ENCODE results near the gene CHCHD6. TPM values are rescaled to one million over a fixed set of nuclear protein-coding genes. Genes with fewer than 3 reads are reported as not detected.

The CHCHD6 gene
- total and polyA plus RNA-seq, 4 donors = 2.0 to 5.1 (median 3.9) TPM

GRCh38 chr3:126959136-126959920 is 255.3 kb downstream of the CHCHD6 start:
- Histone ChIP-seq H3K27me3 (ENCODE audit: control insufficient read depth in 4 of 4, insufficient read depth in 4 of 4, low read length in 3 of 4) (no peaks in the 10 kb centered on the region), H3K9me3 (ENCODE audit: control insufficient read depth in 4 of 4, low read length in 3 of 4) (no peaks in the 10 kb centered on the region), H3K9ac (ENCODE audit: low read depth in 1 of 2, low read length in 2 of 2) (no peak overlapping the region), H3K36me3 (ENCODE audit: control insufficient read depth in 4 of 4, insufficient read depth in 3 of 4, low read depth in 1 of 4, low read length in 3 of 4) (no peaks in the 10 kb centered on the region), H3K4me3 (ENCODE audit: low read depth in 1 of 3, low read length in 3 of 3) (no peak overlapping the region), H3K27ac (ENCODE audit: low read depth in 1 of 2, low read length in 2 of 2) (no peak overlapping the region), H3K4me1 (ENCODE audit: control insufficient read depth in 4 of 4, insufficient read depth in 4 of 4, low read length in 3 of 4) (peaks cover 0 to 4% (median 0%) of the 10 kb centered on the region in 4 donors)
- 95% methylated on average over 10 of the region's 10 CpGs for WGBS
- DNase-seq (ENCODE audit: low spot score) = no peak
- TF ChIP-seq NR2F2 (IDR thresholded peaks at IDR 0.05) (no peak), TAF1 (conservative IDR thresholded peaks at IDR 0.05) (no peak), HNF4G (IDR thresholded peaks at IDR 0.05) (no peak), HNF4A (conservative IDR thresholded peaks at IDR 0.05) (no peak), YY1 (IDR thresholded peaks at IDR 0.05) (no peak), CTCF (IDR thresholded peaks at IDR 0.05; ENCODE audit: low read depth, low read length, missing input control) (no peak), RAD21 (IDR thresholded peaks at IDR 0.05) (no peak), JUND (IDR thresholded peaks at IDR 0.05) (no peak), SP1 (IDR thresholded peaks at IDR 0.05) (no peak)
- TF ChIP-seq, protein P1, sequence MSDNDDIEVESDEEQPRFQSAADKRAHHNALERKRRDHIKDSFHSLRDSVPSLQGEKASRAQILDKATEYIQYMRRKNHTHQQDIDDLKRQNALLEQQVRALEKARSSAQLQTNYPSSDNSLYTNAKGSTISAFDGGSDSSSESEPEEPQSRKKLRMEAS (IDR thresholded peaks at IDR 0.05) = no peak
- TF ChIP-seq, protein P2, sequence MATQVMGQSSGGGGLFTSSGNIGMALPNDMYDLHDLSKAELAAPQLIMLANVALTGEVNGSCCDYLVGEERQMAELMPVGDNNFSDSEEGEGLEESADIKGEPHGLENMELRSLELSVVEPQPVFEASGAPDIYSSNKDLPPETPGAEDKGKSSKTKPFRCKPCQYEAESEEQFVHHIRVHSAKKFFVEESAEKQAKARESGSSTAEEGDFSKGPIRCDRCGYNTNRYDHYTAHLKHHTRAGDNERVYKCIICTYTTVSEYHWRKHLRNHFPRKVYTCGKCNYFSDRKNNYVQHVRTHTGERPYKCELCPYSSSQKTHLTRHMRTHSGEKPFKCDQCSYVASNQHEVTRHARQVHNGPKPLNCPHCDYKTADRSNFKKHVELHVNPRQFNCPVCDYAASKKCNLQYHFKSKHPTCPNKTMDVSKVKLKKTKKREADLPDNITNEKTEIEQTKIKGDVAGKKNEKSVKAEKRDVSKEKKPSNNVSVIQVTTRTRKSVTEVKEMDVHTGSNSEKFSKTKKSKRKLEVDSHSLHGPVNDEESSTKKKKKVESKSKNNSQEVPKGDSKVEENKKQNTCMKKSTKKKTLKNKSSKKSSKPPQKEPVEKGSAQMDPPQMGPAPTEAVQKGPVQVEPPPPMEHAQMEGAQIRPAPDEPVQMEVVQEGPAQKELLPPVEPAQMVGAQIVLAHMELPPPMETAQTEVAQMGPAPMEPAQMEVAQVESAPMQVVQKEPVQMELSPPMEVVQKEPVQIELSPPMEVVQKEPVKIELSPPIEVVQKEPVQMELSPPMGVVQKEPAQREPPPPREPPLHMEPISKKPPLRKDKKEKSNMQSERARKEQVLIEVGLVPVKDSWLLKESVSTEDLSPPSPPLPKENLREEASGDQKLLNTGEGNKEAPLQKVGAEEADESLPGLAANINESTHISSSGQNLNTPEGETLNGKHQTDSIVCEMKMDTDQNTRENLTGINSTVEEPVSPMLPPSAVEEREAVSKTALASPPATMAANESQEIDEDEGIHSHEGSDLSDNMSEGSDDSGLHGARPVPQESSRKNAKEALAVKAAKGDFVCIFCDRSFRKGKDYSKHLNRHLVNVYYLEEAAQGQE (IDR thresholded peaks at IDR 0.05) = no peak

DNA sequence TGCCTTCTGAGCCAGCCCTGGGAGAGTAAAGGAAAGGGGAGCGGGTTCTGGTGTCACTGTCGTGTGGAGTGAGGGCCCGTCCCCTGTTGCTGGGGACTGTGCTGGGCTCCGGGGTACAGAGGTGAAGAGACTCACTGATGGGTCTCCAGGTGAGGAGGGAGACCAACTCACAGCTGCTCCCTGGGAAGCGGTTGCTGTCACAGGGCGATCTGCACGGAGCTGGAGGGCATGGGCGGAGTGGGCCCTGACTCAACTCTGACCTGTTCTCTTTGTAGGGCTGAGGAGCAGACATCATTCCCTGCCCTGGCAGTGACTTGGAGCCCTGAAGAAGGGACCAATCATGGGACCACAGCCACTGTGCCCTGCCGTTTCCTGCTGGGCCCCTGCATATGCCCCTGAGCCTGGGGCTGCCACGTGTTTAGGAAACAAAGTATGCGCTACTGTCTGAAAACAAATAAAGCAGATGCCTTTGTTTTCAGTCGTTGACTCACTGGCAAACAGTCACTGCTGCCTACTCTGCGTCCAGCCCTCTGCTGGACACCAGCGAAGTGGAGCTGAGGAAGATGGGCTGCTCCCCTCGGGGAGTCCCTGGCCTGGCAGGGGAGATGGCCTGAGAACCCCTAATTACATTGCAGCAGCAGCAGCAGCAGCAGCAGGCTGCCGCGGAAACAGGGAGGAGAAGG is 256.0 kb downstream of the CHCHD6 start:
- H3K27ac ChIP-seq (ENCODE audit: low read depth in 1 of 2, low read length in 2 of 2) = no peak overlapping the region
- no peak overlapping the region for H3K9ac ChIP-seq (ENCODE audit: low read depth in 1 of 2, low read length in 2 of 2)
- H3K36me3 ChIP-seq (ENCODE audit: control insufficient read depth in 4 of 4, insufficient read depth in 3 of 4, low read depth in 1 of 4, low read length in 3 of 4) = no peaks in the 10 kb centered on the region
- 83% methylated on average over 17 of the region's 17 CpGs for WGBS
- DNase-seq (ENCODE audit: low spot score) = no peak
- H3K4me3 ChIP-seq (ENCODE audit: low read depth in 1 of 3, low read length in 3 of 3) = no peak overlapping the region
- no peaks in the 10 kb centered on the region for H3K27me3 ChIP-seq (ENCODE audit: control insufficient read depth in 4 of 4, insufficient read depth in 4 of 4, low read length in 3 of 4)
- H3K4me1 ChIP-seq (ENCODE audit: control insufficient read depth in 4 of 4, insufficient read depth in 4 of 4, low read length in 3 of 4) = peaks cover 0 to 4% (median 0%) of the 10 kb centered on the region in 4 donors
- no peaks in the 10 kb centered on the region for H3K9me3 ChIP-seq (ENCODE audit: control insufficient read depth in 4 of 4, low read length in 3 of 4)
- no peak for TF ChIP-seq YY1 (IDR thresholded peaks at IDR 0.05)
- TF ChIP-seq, protein P1 (IDR thresholded peaks at IDR 0.05) = no peak
- TF ChIP-seq, protein P3, sequence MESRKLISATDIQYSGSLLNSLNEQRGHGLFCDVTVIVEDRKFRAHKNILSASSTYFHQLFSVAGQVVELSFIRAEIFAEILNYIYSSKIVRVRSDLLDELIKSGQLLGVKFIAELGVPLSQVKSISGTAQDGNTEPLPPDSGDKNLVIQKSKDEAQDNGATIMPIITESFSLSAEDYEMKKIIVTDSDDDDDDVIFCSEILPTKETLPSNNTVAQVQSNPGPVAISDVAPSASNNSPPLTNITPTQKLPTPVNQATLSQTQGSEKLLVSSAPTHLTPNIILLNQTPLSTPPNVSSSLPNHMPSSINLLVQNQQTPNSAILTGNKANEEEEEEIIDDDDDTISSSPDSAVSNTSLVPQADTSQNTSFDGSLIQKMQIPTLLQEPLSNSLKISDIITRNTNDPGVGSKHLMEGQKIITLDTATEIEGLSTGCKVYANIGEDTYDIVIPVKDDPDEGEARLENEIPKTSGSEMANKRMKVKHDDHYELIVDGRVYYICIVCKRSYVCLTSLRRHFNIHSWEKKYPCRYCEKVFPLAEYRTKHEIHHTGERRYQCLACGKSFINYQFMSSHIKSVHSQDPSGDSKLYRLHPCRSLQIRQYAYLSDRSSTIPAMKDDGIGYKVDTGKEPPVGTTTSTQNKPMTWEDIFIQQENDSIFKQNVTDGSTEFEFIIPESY (IDR thresholded peaks at IDR 0.05) = no peak
- no peak for TF ChIP-seq GABPA (IDR thresholded peaks at IDR 0.05 in 1 of 2, conservative IDR thresholded peaks at IDR 0.05 in 1 of 2)
- TF ChIP-seq, protein P2 (IDR thresholded peaks at IDR 0.05) = no peak
- TF ChIP-seq ATF3 (IDR thresholded peaks at IDR 0.05) = no peak
- TF ChIP-seq FOXA2 (IDR thresholded peaks at IDR 0.05) = no peak
- TF ChIP-seq RXRA (IDR thresholded peaks at IDR 0.05) = no peak
- TF ChIP-seq RAD21 (IDR thresholded peaks at IDR 0.05) = no peak
- TF ChIP-seq JUND (IDR thresholded peaks at IDR 0.05) = no peak
- TF ChIP-seq HNF4G (IDR thresholded peaks at IDR 0.05) = no peak
- TF ChIP-seq TAF1 (conservative IDR thresholded peaks at IDR 0.05) = no peak
- TF ChIP-seq EGR1 (IDR thresholded peaks at IDR 0.05; ENCODE audit: low read depth in 2 of 2) = no peak
- no peak for TF ChIP-seq NR2F2 (IDR thresholded peaks at IDR 0.05)
- TF ChIP-seq HNF4A (conservative IDR thresholded peaks at IDR 0.05) = no peak

Data from liver (tissue), 9 donors.